Fibroblast of villous mesenchyme (primary cell): ENCODE data around the gene SNX10. TPM values are rescaled to one million over a fixed set of nuclear protein-coding genes. Genes with fewer than 3 reads are reported as not detected.

Source experiments
- DNase-seq: peaks from one replicate; pipeline ENCODE4 v3.0.0-alpha.2; 2010; ENCODE audit warnings: low read depth
- H3K4me3 ChIP-seq: 2 replicates; pipeline ENCODE4 v1.5.1; 2011; ENCODE audit warnings: low read depth, mild to moderate bottlenecking, low read length
- CTCF ChIP-seq: IDR thresholded peaks from 2 replicates; pipeline ENCODE4 v1.5.1; 2012; ENCODE audit warnings: low read depth, mild to moderate bottlenecking, low read length; ENCODE audit not compliant: insufficient read depth
- total RNA-seq: library from RNA; depleted of rRNA; stranded (reverse); fragments of >200 nt; gene quantifications from 2 replicates; pipeline ENCODE4 v1.2.3, GENCODE V29; 2012

The SNX10 gene
- total RNA-seq, 1 donor = 0.86 TPM

- TF ChIP-seq CTCF = no peak
- H3K4me3 ChIP-seq = no peak overlapping the region
- DNase-seq = no peak
These were observed 16.4 kb upstream of the SNX10 start for GRCh38 chr7:26275213-26275612.

DNA sequence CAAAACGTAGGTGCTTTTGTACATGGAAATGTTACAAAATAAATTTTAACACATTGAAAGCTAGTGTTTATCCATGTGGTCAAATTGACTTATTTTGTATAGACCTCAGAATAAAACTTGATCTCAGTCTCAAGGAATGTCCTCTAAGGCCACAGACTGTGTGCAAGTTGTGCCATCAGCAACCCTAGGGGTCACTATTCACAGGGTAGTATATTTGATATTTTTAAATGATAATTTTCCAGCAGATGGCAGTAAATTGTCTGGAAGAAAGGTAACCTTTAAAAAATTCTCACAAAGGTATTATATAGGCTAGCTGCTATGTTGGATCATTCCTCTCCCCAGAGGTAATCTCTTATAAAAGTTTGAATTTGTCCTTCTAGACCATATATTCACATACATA lies 12.9 kb upstream of the SNX10 start:
- H3K4me3 ChIP-seq = no peak overlapping the region
- peak; percentile 7 for TF ChIP-seq CTCF
- DNase-seq = no peak

DNA sequence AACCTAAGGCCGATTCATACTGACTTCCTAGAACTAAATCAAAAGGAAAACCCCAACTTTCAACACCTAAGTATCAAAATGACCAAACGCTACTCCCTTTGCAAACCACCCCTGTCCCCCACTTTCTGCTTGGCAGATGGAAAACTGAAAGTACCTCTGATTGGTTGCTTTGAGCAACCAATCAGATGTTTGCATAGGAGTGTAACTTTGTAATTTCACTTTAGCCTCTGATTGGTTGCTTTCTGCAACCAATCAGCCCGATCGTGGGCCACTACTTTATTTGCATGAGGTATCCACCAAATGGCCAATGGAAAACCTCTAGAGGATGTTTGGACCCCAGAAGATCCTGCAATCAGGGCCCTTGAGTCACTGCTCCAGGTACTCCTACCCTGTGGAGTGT lies 12.3 kb upstream of the SNX10 start:
- H3K4me3 ChIP-seq = no peak overlapping the region
- no peak for DNase-seq
- no peak for TF ChIP-seq CTCF

GRCh38 chr7:26280097-26280496 lies 11.6 kb upstream of the SNX10 start:
- TF ChIP-seq CTCF = no peak
- H3K4me3 ChIP-seq = no peak overlapping the region
- no peak for DNase-seq

DNA sequence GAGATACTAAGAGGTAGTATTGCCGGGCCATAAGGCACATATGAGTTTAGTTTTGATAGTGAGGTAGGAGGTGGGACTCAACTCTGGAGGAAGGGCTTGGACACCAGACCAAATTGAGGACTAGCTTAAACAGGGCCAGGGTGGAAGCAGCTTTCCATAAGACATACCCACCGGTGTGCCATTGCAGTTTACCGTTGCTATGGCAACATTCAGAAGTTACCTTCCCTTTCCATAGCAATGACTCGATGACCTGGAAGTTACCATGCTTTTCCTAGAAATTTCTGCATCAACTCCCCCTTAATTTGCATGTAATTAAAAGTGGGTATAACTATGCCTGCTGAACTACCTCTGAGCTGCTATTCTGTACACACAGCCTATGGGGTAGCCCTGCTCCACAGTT lies 10.9 kb upstream of the SNX10 start:
- no peak overlapping the region for H3K4me3 ChIP-seq
- DNase-seq = no peak
- no peak for TF ChIP-seq CTCF

GRCh38 chr7:26284477-26284876 lies 7.2 kb upstream of the SNX10 start:
- H3K4me3 ChIP-seq = no peak overlapping the region
- no peak for TF ChIP-seq CTCF
- no peak for DNase-seq

- DNase-seq = peak; percentile 48
- H3K4me3 ChIP-seq = no peak overlapping the region
- peak; percentile 43 for TF ChIP-seq CTCF
These were observed 6.5 kb upstream of the SNX10 start for GRCh38 chr7:26284995-26285632.
